MM.1S (cell line): ENCODE results near the gene CPAMD8.

Experiments
- EZH2 ChIP-seq: fragments of 300-600 bp; sonication (generic); optimal IDR thresholded peaks from 2 replicates; pipeline ENCODE3; 2017; ENCODE audit warnings: low read depth, mild to moderate bottlenecking, antibody characterized with exemption, low read length, mixed read lengths
- EZH2phosphoT487 ChIP-seq: fragments of 300-600 bp; sonication (generic); IDR thresholded peaks from 2 replicates; pipeline ENCODE4 v1.6.1; 2018; ENCODE audit warnings: antibody characterized with exemption, low read length
- TF ChIP-seq, protein P1 (sequence below): fragments of 300-600 bp; sonication (generic); IDR thresholded peaks from 2 replicates; pipeline ENCODE4 v1.5.1; 2016; ENCODE audit warnings: antibody characterized with exemption, low read length, mixed read lengths

DNA sequence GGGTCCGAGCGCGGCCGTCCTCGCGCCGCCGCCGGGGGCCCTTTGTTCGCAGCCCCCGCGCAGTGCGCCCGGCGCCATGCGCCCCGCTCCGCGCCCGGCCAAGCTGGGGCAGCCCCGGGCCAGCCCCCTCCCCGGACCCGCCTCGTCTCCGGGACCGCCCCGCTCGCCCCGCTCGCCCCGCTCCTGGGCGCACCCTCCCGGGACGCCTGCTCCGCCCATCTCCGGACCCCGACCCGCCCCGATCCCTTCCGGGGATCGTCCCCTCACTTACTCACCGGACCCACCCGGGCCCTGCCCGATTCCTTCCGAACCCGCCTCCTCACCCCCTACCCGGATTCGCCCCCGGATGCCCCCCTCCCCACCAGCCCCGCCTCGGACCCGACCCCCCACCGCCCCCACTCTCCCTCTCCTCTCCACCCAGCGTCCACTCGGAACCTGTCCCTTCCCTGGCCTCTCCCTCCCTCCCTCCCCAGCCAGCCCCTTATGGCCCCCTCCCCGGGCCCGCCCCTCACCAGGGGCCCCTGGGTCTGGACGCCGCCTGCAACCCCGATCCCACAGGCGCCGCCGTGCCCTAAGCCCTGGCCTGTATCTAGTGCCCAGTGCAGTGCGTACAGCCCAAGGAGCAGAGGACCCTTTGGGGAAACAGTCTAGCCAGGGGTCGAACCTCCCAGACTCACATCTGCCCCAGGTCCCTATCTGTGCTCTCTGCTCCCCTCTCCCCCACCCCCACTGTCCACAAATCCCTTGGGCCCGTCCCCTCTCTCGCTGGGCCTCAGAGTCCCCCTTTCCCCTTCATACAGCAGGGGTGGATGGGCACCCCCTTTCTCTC is at the start of gene CPAMD8:
- TF ChIP-seq, protein P1, sequence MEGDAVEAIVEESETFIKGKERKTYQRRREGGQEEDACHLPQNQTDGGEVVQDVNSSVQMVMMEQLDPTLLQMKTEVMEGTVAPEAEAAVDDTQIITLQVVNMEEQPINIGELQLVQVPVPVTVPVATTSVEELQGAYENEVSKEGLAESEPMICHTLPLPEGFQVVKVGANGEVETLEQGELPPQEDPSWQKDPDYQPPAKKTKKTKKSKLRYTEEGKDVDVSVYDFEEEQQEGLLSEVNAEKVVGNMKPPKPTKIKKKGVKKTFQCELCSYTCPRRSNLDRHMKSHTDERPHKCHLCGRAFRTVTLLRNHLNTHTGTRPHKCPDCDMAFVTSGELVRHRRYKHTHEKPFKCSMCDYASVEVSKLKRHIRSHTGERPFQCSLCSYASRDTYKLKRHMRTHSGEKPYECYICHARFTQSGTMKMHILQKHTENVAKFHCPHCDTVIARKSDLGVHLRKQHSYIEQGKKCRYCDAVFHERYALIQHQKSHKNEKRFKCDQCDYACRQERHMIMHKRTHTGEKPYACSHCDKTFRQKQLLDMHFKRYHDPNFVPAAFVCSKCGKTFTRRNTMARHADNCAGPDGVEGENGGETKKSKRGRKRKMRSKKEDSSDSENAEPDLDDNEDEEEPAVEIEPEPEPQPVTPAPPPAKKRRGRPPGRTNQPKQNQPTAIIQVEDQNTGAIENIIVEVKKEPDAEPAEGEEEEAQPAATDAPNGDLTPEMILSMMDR, result no peak
- no peak for TF ChIP-seq EZH2
- TF ChIP-seq EZH2phosphoT487, result no peak
